Sigmoid colon (tissue), 7 donors: ENCODE measurements around the gene KATNAL1. TPM values are rescaled to one million over a fixed set of nuclear protein-coding genes. Genes with fewer than 3 reads are reported as not detected.

Experiments used
- DNase-seq: peaks from one replicate; pipeline ENCODE4 v3.0.0-alpha.2; 2019
- H3K27ac ChIP-seq, 4 donors: fragments of 200-600 bp; sonication (generic); one replicate each; pipeline ENCODE4 v1.5.1; 2016 to 2019; ENCODE audit warnings: mild to moderate bottlenecking in 1 of 4
- H3K27me3 ChIP-seq, 3 donors: fragments of 200-600 bp; sonication (generic); one replicate each; pipeline ENCODE4 v1.5.1; 2019; ENCODE audit warnings: mild to moderate bottlenecking in 1 of 3
- H3K36me3 ChIP-seq, 4 donors: fragments of 200-600 bp; sonication (generic); one replicate each; pipeline ENCODE4 v1.5.1; 2016 to 2019
- H3K4me1 ChIP-seq, 4 donors: fragments of 200-600 bp; sonication (generic); one replicate each; pipeline ENCODE4 v1.5.1; 2017 to 2019
- H3K4me3 ChIP-seq, 4 donors: fragments of 200-600 bp; sonication (generic); one replicate each; pipeline ENCODE4 v1.5.1; 2017 to 2019; ENCODE audit warnings: mild to moderate bottlenecking in 2 of 4, moderate library complexity in 1 of 4
- H3K9me3 ChIP-seq, 4 donors: fragments of 200-600 bp in 3 of 4; sonication (generic) in 3 of 4; one replicate each; pipeline versions ENCODE4 v1.5.1 to v1.6.1; 2013 to 2019
- EP300 ChIP-seq, 4 donors: sonication (generic); formaldehyde crosslinking; IDR thresholded peaks; one replicate each; pipeline ENCODE4 v1.6.1; 2017; ENCODE audit warnings: antibody characterized with exemption in 4 of 4
- POLR2A ChIP-seq, 2 donors: fragments of 450-650 bp; IDR thresholded peaks; one replicate each; pipeline ENCODE4 v1.6.1; 2016; ENCODE audit warnings: antibody characterized with exemption in 2 of 2, mild to moderate bottlenecking in 2 of 2, moderate library complexity in 2 of 2
- POLR2AphosphoS5 ChIP-seq, 4 donors: sonication (generic); formaldehyde crosslinking; IDR thresholded peaks; one replicate each; pipeline ENCODE4 v1.6.1; 2017; ENCODE audit warnings: antibody characterized with exemption in 4 of 4
- WGBS, 2 donors: extraction: QIAGEN DNeasy Blood & Tissue Kit; methylation state at CpG; one replicate each; pipeline ENCODE4 v1.1.7; 2013; 5-methylcytosine and 5-hydroxymethylcytosine counted together
- intact Hi-C: fragments of 100-400 bp; cut with DNase I; formaldehyde crosslinking; loops from one replicate; pipeline ENCODE4 v1.15.1; 2023
- polyA plus RNA-seq, 3 donors: library from polyadenylated mRNA; stranded (reverse); fragments of 200-250 nt; gene quantifications; one replicate each; pipeline ENCODE4 v1.2.3, GENCODE V29; 2013
- total RNA-seq, 4 donors: library from RNA; depleted of rRNA; stranded (reverse); fragments of >200 nt; gene quantifications; one replicate each; pipeline ENCODE4 v1.1.0, GENCODE V29; 2016
- TF ChIP-seq, protein P1 (sequence below), 4 experiments: fragments of 450-650 bp in 3 of 4; fragments of 200-600 bp in 1 of 4; IDR thresholded peaks; one replicate each; pipeline ENCODE4 v1.5.1; 2016 to 2019; ENCODE audit warnings: antibody characterized with exemption in 4 of 4, mild to moderate bottlenecking in 3 of 4, moderate library complexity in 2 of 4
- donor health status: healthy with polysubstance abuse.
- donor health status: Bipolar disorder and iron deficiency.
- donor health status: healthy.

KATNAL1 gene
- total and polyA plus RNA-seq, 7 donors = 0.92 to 51.2 (median 31.9) TPM

DNA sequence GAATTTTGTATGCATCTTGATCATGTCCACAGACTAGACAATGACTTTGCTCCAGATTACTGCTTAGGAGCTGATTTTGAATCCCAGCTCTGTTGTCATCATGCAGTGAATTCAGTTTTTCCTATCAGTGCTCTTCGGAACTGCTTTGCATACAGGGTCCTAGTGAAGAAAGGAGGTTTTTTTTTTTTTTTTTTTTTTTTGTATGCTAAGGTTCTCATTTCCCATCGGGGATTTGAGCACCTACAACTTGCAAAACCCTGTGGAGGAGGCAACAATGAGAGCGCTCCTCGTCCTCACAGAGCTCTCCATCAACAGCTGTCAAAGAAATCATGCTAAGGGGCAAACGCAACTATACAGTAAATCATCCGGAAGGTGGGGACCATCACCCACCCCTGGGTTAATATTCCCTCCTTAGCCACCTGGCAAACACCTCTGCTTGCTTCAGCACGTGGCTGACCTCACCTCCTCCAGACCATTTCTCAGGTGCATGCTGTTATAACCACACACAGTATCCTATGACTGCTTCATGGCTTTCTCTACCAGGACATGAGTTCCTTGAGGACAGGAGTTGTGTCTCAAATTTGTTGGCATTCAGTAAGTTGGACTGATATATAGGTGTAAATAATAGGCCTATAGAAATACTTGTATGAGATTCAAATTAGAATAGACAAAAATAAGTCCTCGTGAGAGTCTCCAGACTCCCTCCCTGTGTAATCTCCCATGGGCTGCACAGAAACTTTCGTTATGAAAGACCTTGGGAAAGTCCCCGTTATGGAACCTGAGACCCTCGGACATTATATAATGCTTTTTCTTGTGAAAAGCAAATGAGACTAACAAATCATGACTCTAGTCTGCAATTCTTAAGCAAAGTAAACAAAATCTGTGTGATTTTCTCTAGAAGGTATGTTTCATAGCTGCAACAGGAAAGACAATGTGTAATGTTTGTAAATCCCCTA lies 113.8 kb downstream of the KATNAL1 start:
- no peak for DNase-seq
- TF ChIP-seq EP300 (IDR thresholded peaks at IDR 0.05) = no peak
- TF ChIP-seq, protein P1, sequence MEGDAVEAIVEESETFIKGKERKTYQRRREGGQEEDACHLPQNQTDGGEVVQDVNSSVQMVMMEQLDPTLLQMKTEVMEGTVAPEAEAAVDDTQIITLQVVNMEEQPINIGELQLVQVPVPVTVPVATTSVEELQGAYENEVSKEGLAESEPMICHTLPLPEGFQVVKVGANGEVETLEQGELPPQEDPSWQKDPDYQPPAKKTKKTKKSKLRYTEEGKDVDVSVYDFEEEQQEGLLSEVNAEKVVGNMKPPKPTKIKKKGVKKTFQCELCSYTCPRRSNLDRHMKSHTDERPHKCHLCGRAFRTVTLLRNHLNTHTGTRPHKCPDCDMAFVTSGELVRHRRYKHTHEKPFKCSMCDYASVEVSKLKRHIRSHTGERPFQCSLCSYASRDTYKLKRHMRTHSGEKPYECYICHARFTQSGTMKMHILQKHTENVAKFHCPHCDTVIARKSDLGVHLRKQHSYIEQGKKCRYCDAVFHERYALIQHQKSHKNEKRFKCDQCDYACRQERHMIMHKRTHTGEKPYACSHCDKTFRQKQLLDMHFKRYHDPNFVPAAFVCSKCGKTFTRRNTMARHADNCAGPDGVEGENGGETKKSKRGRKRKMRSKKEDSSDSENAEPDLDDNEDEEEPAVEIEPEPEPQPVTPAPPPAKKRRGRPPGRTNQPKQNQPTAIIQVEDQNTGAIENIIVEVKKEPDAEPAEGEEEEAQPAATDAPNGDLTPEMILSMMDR (IDR thresholded peaks at IDR 0.05) = no peak
- no peak for TF ChIP-seq POLR2A (IDR thresholded peaks at IDR 0.05)
- no peak for TF ChIP-seq POLR2AphosphoS5 (IDR thresholded peaks at IDR 0.05)
- Histone ChIP-seq H3K4me1 (no peaks in the 10 kb centered on the region), H3K27ac (no peak overlapping the region), H3K9me3 (no peaks in the 10 kb centered on the region), H3K36me3 (no peaks in the 10 kb centered on the region), H3K4me3 (no peak overlapping the region), H3K27me3 (no peaks in the 10 kb centered on the region)
- 86 to 88% methylated on average over 11 of the region's 11 CpGs for WGBS, 2 donors
- intact Hi-C loops = no loop called here

DNA sequence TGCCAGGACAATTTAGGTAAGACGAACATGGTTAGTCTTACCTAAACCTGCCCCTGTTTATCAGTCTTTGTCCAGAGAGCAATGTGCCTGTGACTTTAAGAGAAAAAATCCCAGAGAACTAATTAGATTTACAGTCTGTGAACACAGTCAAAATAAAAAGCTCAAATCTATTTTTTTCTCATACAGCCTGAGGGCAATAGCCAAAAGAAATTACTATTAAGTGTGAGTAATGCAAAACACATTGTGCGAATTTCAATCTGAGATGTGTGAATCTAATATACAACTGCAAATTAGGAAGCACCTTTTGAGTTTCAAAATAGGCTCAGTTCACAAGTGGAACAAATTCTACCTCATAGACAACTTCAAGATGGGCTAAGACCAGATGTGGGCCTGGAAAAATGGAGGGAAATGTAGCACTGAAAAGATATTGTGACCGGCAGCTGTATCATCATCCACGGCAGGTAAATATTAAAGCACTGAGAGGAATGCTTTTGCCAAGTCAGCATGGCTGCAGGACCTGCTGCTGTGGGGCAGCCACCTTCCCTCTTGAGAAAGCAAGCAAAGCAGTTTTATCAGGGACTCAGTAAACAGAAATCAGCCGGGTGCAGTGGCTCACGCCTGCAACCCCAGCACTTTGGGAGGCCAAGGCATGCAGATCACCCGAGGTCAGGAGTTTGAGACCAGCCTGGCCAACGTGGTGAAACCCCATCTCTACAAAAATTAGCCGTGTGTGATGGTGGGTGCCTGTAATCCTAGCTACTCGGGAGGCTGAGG lies 114.8 kb downstream of the KATNAL1 start:
- Histone ChIP-seq H3K4me3 (no peak overlapping the region), H3K4me1 (no peaks in the 10 kb centered on the region), H3K9me3 (no peaks in the 10 kb centered on the region), H3K27me3 (no peaks in the 10 kb centered on the region), H3K36me3 (no peaks in the 10 kb centered on the region), H3K27ac (no peak overlapping the region)
- intact Hi-C loops = no loop called here
- no peak for TF ChIP-seq EP300 (IDR thresholded peaks at IDR 0.05)
- no peak for TF ChIP-seq POLR2A (IDR thresholded peaks at IDR 0.05)
- TF ChIP-seq, protein P1 (IDR thresholded peaks at IDR 0.05) = no peak
- 79 to 81% methylated on average over 10 of the region's 10 CpGs for WGBS, 2 donors
- no peak for DNase-seq

DNA sequence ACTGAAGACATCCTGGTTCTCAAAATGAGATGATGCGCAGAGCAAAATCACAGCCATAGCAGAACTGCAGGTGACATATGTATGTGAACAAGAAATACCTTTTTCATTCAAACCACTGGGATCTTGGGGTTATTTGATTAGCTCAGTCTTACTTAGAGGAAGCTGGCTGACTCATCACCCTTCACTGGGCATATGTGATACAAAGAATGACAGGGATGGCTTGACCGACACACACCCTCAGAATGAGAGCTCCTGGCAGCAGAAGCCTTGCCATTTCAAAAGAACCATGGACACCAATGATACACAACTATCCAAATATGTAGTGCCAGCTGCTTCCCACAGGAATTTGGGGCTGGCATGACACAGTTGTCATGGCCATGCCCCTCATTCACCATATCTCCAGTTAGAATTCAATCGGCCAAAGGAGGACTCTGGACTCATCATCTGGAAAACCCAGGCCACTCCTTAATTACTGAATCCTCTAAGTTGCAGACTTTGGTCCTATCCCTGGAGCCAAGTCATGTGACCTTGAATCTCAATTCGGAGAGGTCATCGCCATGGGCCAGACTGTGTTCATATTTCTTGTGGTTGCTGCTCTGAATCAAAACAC lies 115.8 kb downstream of the KATNAL1 start:
- WGBS, 2 donors = 64 to 85% methylated on average over 5 of the region's 5 CpGs
- Histone ChIP-seq H3K4me3 (no peak overlapping the region), H3K27me3 (no peaks in the 10 kb centered on the region), H3K27ac (no peak overlapping the region), H3K4me1 (no peaks in the 10 kb centered on the region), H3K36me3 (no peaks in the 10 kb centered on the region), H3K9me3 (no peaks in the 10 kb centered on the region)
- DNase-seq = no peak
- TF ChIP-seq EP300 (IDR thresholded peaks at IDR 0.05) (no peak), POLR2AphosphoS5 (IDR thresholded peaks at IDR 0.05) (no peak), POLR2A (IDR thresholded peaks at IDR 0.05) (no peak)
- TF ChIP-seq, protein P1 (IDR thresholded peaks at IDR 0.05) = no peak
- intact Hi-C loops = no loop called here

DNA sequence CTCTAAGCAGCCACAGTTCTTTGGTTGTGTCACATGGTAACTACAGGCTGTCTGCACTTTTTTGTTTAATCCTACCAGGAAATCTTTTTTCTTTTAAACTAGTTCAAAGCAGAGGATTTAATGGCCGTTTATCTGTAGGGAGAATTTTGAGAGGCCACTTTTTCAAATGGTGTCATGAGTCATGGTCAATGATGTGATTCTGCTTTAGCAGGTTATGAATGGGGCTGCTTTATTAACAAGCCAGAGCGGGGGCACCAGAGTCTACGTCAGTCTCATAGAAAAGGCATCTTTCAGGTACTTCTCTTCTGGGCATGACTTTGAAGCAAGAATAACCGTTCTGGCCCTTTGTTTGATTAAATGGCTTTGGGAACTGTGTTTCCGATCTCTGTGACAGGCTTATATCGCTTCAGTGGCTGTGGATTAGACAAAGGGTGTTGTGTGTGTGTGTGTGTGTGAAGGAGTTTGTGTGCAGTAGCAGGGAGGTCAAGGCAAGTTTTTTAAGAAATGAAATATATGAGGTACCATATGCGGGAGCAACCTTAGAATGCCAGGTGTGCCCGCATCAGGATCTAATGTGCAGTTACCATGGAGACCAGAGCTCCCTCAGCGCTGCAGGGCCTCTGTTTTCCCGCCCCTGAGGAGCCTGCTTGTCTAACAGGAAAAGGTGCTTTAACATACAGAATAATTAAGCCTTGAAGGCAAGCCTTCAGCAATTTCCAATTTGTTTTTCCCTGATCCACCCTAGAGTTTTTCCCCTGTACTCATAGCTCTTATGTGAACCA lies 120.5 kb downstream of the KATNAL1 start:
- WGBS, 2 donors = 65% methylated on average over 10 of the region's 10 CpGs
- Histone ChIP-seq H3K27me3 (no peaks in the 10 kb centered on the region), H3K9me3 (no peaks in the 10 kb centered on the region), H3K4me1 (no peaks in the 10 kb centered on the region), H3K27ac (no peak overlapping the region), H3K4me3 (no peak overlapping the region), H3K36me3 (no peaks in the 10 kb centered on the region)
- intact Hi-C loops = no loop called here
- no peak for TF ChIP-seq POLR2A (IDR thresholded peaks at IDR 0.05)
- TF ChIP-seq, protein P1 (IDR thresholded peaks at IDR 0.05) = no peak
- no peak for TF ChIP-seq EP300 (IDR thresholded peaks at IDR 0.05)
- TF ChIP-seq POLR2AphosphoS5 (IDR thresholded peaks at IDR 0.05) = no peak
- DNase-seq = no peak
